ENCODE data around the gene LY6G6C. TPM values are rescaled to one million over a fixed set of nuclear protein-coding genes. Genes with fewer than 3 reads are reported as not detected.

The LY6G6C gene
- total and polyA plus RNA-seq, 2 of the 13 experiments (the other 11 are each of a cell fraction or from before 2014, with no cell fraction given), result 0.15 TPM; not detected in 1

- TF ChIP-seq PATZ1 (CRISPR knock-in tag; IDR thresholded peaks at IDR 0.05) (peak; percentile 51; the same call in 1 of the 2 replicates), DRAP1 (CRISPR knock-in tag; IDR thresholded peaks at IDR 0.05) (peak; percentile 57; the same call in 1 of the 2 replicates), HDAC2 (CRISPR knock-in tag; IDR thresholded peaks at IDR 0.05) (0 out of 2 replicates have a peak, but pooled peaks have one; percentile 3), ZFP82 (CRISPR knock-in tag; IDR thresholded peaks at IDR 0.05; ENCODE audit: borderline replicate concordance) (peak; percentile 87; the same call in 1 of the 2 replicates), TARDBP (CRISPR knock-in tag; IDR thresholded peaks at IDR 0.05) (peak; percentile 9; the same call in 1 of the 2 replicates), ELF3 (CRISPR knock-in tag; IDR thresholded peaks at IDR 0.05) (peak; percentile 45; the same call in 1 of the 2 replicates), ZFY (CRISPR knock-in tag; IDR thresholded peaks at IDR 0.05) (peak; percentile 60), HNF1A (IDR thresholded peaks at IDR 0.05; ENCODE audit: low read depth) (no peak), HNF1A (CRISPR knock-in tag; IDR thresholded peaks at IDR 0.05; ENCODE audit: borderline replicate concordance) (no peak), IRF2 (CRISPR knock-in tag; IDR thresholded peaks at IDR 0.05) (peak; percentile 17; the same call in 1 of the 2 replicates), ZNF607 (CRISPR knock-in tag; IDR thresholded peaks at IDR 0.05; ENCODE audit: borderline replicate concordance) (no peak; the same call in 1 of the 2 replicates), ZFAT (CRISPR knock-in tag; conservative IDR thresholded peaks at IDR 0.05) (no peak), ZNF547 (CRISPR knock-in tag; IDR thresholded peaks at IDR 0.05) (no peak), PHB2 (IDR thresholded peaks at IDR 0.05; ENCODE audit: partially characterized antibody) (no peak), ZNF18 (CRISPR knock-in tag; IDR thresholded peaks at IDR 0.05; ENCODE audit: insufficient replicate concordance) (peak; percentile 53), ZBTB26 (CRISPR knock-in tag; IDR thresholded peaks at IDR 0.05; ENCODE audit: borderline replicate concordance) (no peak), ZNF816 (CRISPR knock-in tag; IDR thresholded peaks at IDR 0.05; ENCODE audit: borderline replicate concordance) (peak; percentile 78; the same call in 1 of the 2 replicates), ZNF274 (CRISPR knock-in tag; IDR thresholded peaks at IDR 0.05) (peak; percentile 56; the same call in 1 of the 2 replicates), SP4 (CRISPR knock-in tag; IDR thresholded peaks at IDR 0.05) (0 out of 2 replicates have a peak, but pooled peaks have one; percentile 43), YY1 (IDR thresholded peaks at IDR 0.05; ENCODE audit: insufficient read depth, insufficient replicate concordance, low read depth, low read length) (no peak)
These were observed 13.4 kb upstream of the LY6G6C start (continued) for GRCh38 chr6:31734821-31735406.

All from HepG2 (cell line).